Effector memory CD4-positive, alpha-beta T cell (primary cell): Measurements from ENCODE around the gene PTPN3.

Source experiments
- DNase-seq, 3 donors: peaks; one replicate each; pipeline ENCODE4 v3.0.0-alpha.2; 2020
- H3K27ac ChIP-seq: 2 replicates; pipeline ENCODE4 v1.7.0; 2013; ENCODE audit warnings: mild to moderate bottlenecking, low read length, moderate library complexity; ENCODE audit not compliant: insufficient read depth, poor library complexity, severe bottlenecking
- H3K27me3 ChIP-seq: replicated peaks from 2 replicates; pipeline ENCODE4 v1.7.0; 2013; ENCODE audit warnings: mild to moderate bottlenecking, low read length; ENCODE audit not compliant: insufficient read depth, control insufficient read depth, poor library complexity, severe bottlenecking
- H3K36me3 ChIP-seq: 2 replicates; pipeline ENCODE4 v1.7.0; 2013; ENCODE audit warnings: mild to moderate bottlenecking, low read length, moderate library complexity; ENCODE audit not compliant: control insufficient read depth, insufficient read depth
- H3K4me1 ChIP-seq: 2 replicates; pipeline ENCODE4 v1.7.0; 2013; ENCODE audit warnings: low read length, mild to moderate bottlenecking; ENCODE audit not compliant: control insufficient read depth, insufficient read depth, poor library complexity, severe bottlenecking
- H3K4me3 ChIP-seq: 2 replicates; pipeline ENCODE4 v1.7.0; 2013; ENCODE audit warnings: low read length, low read depth, mild to moderate bottlenecking; ENCODE audit not compliant: insufficient read depth, poor library complexity, severe bottlenecking
- H3K9me3 ChIP-seq: 2 replicates; pipeline ENCODE4 v1.7.0; 2013; ENCODE audit warnings: mild to moderate bottlenecking, low read length, moderate library complexity; ENCODE audit not compliant: control insufficient read depth

PTPN3 gene

DNA sequence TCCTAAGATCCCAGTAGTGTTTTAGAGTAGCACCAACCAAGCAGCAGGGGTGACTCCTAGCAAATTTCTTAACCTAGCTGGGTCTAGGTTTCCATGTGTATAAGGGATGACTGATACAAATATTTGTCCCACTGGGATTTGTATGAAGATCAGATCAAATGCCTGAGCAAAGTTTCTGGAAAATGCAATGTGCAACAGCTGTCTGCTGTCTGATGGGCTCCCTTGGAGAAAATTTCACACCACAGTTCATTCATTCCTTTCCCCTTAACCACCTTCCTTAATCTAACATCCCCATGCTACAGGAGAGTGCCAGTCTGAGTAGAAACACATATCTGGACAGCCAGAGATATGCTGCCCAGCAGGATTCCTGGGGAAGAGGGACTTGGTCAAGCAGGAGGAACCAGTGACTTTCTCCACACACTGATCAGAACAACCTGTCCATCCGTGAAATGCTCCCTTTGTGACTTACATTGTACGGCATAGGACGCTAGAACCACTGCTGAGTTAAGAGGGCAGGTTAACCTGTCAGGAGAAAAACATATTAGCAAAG lies 53.3 kb downstream of the PTPN3 start:
- Histone ChIP-seq H3K36me3 (no peaks in the 10 kb centered on the region), H3K4me3 (no peak overlapping the region), H3K4me1 (no peaks in the 10 kb centered on the region), H3K27ac (no peak overlapping the region), H3K9me3 (no peaks in the 10 kb centered on the region), H3K27me3 (no peaks in the 10 kb centered on the region)
- no peak for DNase-seq

DNA sequence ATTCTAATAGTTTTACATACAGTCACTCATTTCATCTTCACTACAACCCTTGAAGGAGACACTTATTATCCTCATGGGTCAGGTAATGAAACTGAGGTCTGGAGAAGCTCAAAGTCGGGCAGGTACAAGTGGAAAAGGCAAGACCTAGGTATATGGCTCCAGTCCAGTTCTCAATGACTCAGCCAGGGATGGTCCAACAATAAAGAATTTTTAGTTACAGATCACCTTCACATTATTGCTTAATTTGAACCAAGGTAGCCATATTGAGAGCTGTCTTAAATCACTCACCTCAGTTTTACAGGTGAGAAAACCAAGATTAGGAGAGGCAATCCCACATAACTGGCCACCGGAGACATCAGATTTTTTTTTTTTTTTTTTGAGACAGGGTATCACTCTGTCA lies 55.4 kb downstream of the PTPN3 start:
- H3K36me3 ChIP-seq, result no peaks in the 10 kb centered on the region
- no peak for DNase-seq
- no peaks in the 10 kb centered on the region for H3K4me1 ChIP-seq
- no peak overlapping the region for H3K27ac ChIP-seq
- no peaks in the 10 kb centered on the region for H3K9me3 ChIP-seq
- H3K4me3 ChIP-seq, result no peak overlapping the region
- H3K27me3 ChIP-seq, result peaks cover 1% of the 10 kb centered on the region

DNA sequence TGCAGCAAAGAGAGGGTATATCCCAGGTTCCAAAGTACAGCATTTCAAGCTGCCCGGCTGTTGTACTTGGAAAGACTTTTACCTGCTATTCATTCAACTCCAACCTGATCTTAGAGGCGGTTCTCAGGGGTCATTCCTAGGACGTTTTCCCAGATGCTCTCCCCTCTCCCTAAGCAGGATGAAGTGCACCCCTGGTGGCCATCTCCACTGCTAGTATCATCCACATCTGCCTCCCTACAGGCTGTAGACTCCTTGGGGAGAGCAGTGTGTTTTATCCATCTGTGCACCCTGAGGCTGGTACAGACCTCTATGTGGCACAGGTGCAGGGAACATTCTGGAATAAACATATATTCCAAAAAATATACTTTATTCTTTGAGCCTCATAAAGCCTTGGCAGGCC lies 56.8 kb downstream of the PTPN3 start:
- no peaks in the 10 kb centered on the region for H3K36me3 ChIP-seq

DNA sequence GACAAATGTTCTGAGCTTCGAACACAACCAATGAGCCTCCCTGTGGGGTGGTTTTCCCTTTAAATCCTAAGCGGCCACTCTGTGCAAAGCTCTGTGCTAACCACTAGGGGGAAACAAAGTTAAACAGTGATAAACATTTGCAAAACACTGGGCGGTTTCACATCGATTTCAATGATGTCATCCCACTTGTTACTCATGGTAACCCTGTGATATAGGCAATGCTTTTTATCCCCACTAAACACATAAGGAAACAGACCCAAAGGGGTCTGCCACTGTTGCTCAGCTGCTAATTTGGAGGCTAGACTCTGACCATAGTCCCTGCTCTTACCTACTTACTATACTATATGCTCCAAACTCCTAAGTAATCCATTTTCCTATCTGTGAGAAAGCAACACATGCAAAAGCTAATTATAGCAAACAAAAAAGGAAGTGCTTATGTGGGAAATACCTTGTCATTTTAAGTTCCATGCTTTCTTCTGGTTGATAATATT lies 57.3 kb downstream of the PTPN3 start:
- Histone ChIP-seq H3K36me3 (no peaks in the 10 kb centered on the region), H3K27me3 (peaks cover 3% of the 10 kb centered on the region), H3K4me3 (no peak overlapping the region), H3K4me1 (no peaks in the 10 kb centered on the region), H3K27ac (no peak overlapping the region), H3K9me3 (no peaks in the 10 kb centered on the region)
- DNase-seq, result peak in 1 of 3 donors; percentile 4

More for the DNA sequence above, 56.8 kb downstream of the PTPN3 start:
- no peak for DNase-seq
- H3K4me1 ChIP-seq, result no peaks in the 10 kb centered on the region
- H3K27me3 ChIP-seq, result peaks cover 3% of the 10 kb centered on the region
- H3K4me3 ChIP-seq, result no peak overlapping the region
- H3K9me3 ChIP-seq, result no peaks in the 10 kb centered on the region
- H3K27ac ChIP-seq, result no peak overlapping the region

DNA sequence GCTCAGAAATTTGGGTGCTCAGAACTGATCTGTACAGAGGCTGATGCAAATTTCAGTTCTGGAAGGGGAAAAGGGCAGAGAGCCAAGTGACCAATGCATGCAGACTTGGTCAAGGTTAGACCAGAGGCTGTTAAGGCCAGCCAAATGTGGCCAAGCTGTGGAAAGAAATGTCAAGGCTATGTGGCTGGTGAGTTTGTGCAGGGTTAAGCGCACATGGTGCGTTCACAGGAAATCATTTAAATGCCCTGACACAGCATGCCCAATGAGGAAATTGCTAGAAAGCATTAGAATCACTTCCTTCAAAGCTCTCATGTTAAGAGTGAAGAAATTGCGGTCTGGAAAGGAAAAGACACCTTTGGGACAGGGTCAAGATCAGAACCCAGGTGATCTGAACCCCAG lies 58.0 kb downstream of the PTPN3 start:
- no peaks in the 10 kb centered on the region for H3K4me1 ChIP-seq
- no peak overlapping the region for H3K4me3 ChIP-seq
- no peak overlapping the region for H3K27ac ChIP-seq
- peaks cover 3% of the 10 kb centered on the region for H3K27me3 ChIP-seq
- DNase-seq, result no peak
- H3K9me3 ChIP-seq, result no peaks in the 10 kb centered on the region
- no peaks in the 10 kb centered on the region for H3K36me3 ChIP-seq

DNA sequence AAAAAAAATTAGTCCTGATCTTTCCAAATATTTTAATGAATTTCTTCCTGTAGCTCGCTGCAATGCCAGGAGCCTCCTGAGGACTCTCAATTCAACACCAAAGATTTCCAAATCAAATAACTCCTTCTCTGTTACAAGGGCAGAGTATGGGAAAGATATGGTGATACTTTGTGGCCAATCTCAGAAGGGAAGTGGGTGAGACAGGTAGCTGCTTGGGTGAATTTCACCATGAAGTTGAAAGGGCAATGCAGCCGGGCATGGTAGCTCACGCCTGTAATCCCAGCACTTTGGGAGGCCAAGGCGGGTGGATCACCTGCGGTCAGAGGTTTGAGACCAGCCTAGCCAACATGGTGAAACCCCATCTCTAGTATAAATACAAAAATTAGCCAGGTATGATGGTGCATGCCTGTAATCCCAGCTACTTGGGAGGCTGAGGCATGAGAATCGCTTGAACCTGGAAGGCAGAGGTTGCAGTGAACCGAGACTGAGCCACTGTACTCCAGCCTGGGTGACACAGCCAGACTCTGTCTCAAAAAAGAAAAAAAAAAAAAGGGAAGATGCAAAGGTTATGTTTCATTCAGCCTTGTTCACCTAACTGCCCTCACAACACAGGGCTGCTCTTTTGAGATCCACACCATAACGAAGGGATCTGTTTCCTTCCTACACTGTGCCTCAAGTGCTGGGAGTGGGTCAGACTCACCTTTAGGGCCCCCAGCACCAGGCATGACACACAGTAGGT lies 58.6 kb downstream of the PTPN3 start:
- Histone ChIP-seq H3K4me3 (no peak overlapping the region), H3K36me3 (no peaks in the 10 kb centered on the region), H3K27me3 (peaks cover 3% of the 10 kb centered on the region), H3K4me1 (no peaks in the 10 kb centered on the region), H3K9me3 (no peaks in the 10 kb centered on the region), H3K27ac (no peak overlapping the region)
- DNase-seq, result no peak

DNA sequence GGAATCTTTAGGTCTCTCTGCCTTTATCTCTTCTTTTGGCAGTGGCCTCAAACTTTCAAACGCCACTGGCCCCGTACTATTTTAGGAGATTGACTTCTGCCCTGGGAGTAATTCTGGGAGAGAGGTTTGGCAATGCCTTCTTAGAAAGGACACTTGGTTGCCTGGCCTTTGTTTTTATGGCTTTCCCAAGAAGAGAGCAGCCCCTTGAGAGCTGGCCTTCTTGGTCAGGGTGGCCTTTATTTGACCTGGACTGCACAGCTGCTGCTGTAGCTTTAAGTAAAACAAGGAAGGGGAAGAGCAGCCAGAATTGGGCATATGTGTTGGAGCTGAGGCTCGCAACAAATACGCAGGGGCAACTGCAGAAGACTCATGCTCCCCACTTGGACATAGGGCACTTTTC lies 60.8 kb downstream of the PTPN3 start:
- Histone ChIP-seq H3K27me3 (peaks cover 3% of the 10 kb centered on the region), H3K36me3 (no peaks in the 10 kb centered on the region), H3K9me3 (no peaks in the 10 kb centered on the region), H3K4me3 (no peak overlapping the region), H3K4me1 (no peaks in the 10 kb centered on the region), H3K27ac (no peak overlapping the region)
- DNase-seq, result no peak

DNA sequence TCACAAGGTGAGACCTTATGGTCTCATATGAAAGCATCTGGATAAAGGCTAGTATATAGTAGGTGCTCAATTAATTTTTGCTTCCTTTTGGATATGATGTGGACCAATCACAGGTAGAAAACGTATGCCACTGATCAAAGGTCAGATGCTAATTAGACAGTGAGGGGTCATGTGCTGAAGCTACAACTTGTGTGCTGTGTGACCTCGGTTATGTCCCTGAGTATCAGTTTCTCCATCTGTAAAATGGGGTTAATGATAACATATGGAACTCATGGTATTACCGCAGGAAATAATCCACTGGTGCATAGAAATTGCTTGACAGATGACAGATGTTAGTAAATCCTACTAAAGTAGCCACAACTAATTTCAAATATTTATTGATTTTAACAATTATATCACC lies 62.0 kb downstream of the PTPN3 start:
- no peaks in the 10 kb centered on the region for H3K36me3 ChIP-seq
- H3K9me3 ChIP-seq, result no peaks in the 10 kb centered on the region
- H3K27me3 ChIP-seq, result peaks cover 3% of the 10 kb centered on the region
- no peak overlapping the region for H3K4me3 ChIP-seq
- H3K27ac ChIP-seq, result no peak overlapping the region
- DNase-seq, result no peak
- H3K4me1 ChIP-seq, result no peaks in the 10 kb centered on the region

DNA sequence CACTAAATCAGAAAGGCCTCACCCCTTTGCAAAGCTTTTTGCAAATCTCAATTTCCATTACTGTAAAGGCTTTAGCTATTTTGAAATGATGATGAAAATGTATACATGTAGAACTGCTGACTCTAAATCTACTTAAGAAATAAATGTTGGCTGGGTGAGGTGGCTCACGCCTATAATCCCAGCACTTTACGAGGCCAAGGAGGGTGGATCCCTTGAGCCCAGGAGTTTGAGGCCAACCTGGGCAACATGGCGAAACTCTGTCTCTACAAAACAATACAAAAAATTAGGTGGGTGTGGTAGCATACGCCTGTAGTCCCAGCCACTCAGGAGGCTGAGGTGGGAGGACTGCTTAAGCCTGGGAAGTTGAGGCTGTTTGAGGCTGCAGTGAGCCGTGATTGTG lies 64.6 kb downstream of the PTPN3 start:
- Histone ChIP-seq H3K9me3 (no peaks in the 10 kb centered on the region), H3K4me3 (no peak overlapping the region), H3K27ac (no peak overlapping the region), H3K4me1 (no peaks in the 10 kb centered on the region), H3K27me3 (peaks cover 3% of the 10 kb centered on the region), H3K36me3 (no peaks in the 10 kb centered on the region)
- no peak for DNase-seq

DNA sequence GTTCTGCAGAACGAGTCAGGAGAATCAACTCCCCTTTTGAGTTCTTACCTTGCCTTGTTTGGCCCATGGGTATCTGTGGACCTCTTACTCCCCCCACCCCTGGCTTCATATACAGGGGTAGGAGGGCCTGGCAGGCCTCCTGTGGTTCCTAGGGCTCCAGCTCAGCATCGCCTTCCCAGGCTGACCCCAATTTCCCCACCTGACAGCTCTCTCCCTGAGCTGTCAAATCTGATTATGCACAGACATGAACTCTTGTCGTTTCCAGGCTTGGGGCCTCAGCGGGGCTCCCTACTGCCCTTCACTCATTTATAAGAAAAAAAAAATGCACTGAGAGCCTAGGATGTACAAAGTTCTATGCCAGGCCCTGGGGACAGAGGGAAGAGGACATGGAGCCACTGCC lies 67.9 kb downstream of the PTPN3 start:
- no peaks in the 10 kb centered on the region for H3K36me3 ChIP-seq
- H3K4me1 ChIP-seq, result no peaks in the 10 kb centered on the region
- DNase-seq, result no peak
- H3K27ac ChIP-seq, result no peak overlapping the region
- H3K4me3 ChIP-seq, result no peak overlapping the region
- H3K9me3 ChIP-seq, result no peaks in the 10 kb centered on the region
- no peaks in the 10 kb centered on the region for H3K27me3 ChIP-seq
